GM23248 (cell line): ENCODE measurements around the gene ANKRD16.
"Not testable (repeated sequence)": the region's sequence is repeated elsewhere in the genome, so short reads cannot be mapped to it uniquely, and the experiment has no call there.

Experiments used
- EZH2 ChIP-seq: fragments of 200-600 bp; sonication (generic); IDR thresholded peaks from 2 replicates; pipeline ENCODE4 v1.6.1; 2018; ENCODE audit warnings: antibody characterized with exemption, mild to moderate bottlenecking; ENCODE audit not compliant: insufficient read depth, poor library complexity, severe bottlenecking
- EZH2phosphoT487 ChIP-seq: fragments of 200-600 bp; sonication (generic); IDR thresholded peaks from 2 replicates; pipeline ENCODE4 v1.6.1; 2018; ENCODE audit warnings: antibody characterized with exemption, moderate library complexity, mild to moderate bottlenecking, low read depth; ENCODE audit not compliant: insufficient read depth

DNA sequence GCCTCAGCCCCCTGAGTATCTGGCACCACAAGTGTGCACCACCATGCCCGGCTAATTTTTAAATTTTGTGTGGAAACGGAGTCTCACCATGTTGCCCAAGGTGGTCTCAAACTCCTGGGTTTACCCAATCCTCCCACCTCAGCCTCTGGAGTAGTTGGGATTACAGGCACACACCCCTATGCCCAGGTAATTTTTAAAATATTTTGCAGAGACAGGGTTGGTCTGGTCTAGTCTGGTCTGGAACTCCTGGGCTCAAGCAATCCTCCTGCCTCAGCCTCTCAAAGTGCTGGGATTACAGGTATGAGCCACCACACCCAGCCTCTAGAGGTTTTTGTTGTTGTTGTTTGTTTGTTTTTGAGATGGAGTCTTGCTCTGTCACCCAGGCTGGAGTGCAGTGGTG lies 53.5 kb downstream of the ANKRD16 start:
- TF ChIP-seq EZH2, EZH2phosphoT487: not testable (repeated sequence)
